Left cardiac atrium (tissue), 2 donors: ENCODE data around the gene PCMT1. TPM values are rescaled to one million over a fixed set of nuclear protein-coding genes. Genes with fewer than 3 reads are reported as not detected.

Source experiments
- total RNA-seq, 2 donors: library from RNA; stranded (reverse); fragmentation: NEBNext Ultra II Directional; extraction: Animal tissue kit (Norgen Biotek cat#: 25700); gene quantifications; one replicate each; pipeline ENCODE4 v1.2.1, GENCODE V29; 2021
- donor health status: DM: no; HTN: yes; CAD: no; lungs with severe emphysema.
- donor health status: DM: yes; HTN: yes; CAD: no.

The PCMT1 gene
- total RNA-seq, 2 donors from 2014 or later: 92.8 to 107 TPM

Other genes with a start within 250 kb of the PCMT1 start
- gene PPIL4, start 203.7 kb upstream of the PCMT1 start, total RNA-seq: 10 to 100 TPM; 18.1 to 23.3 TPM
- 10 to 100 TPM; 46.0 to 59.4 TPM for gene GINM1, start 183.4 kb upstream of the PCMT1 start, total RNA-seq
- 10 to 100 TPM; 10.5 to 12.6 TPM for gene KATNA1, start 101.0 kb upstream of the PCMT1 start, total RNA-seq
- gene LATS1, start 31.6 kb upstream of the PCMT1 start, total RNA-seq: 10 to 100 TPM; 14.6 to 15.4 TPM
- gene NUP43, start 3.2 kb upstream of the PCMT1 start, total RNA-seq: 10 to 100 TPM; 22.4 to 27.7 TPM
- 10 to 100 TPM; 15.5 to 25.7 TPM for gene LRP11, start 114.6 kb downstream of the PCMT1 start, total RNA-seq
- gene RAET1E, start 148.4 kb downstream of the PCMT1 start, total RNA-seq: 1 to 10 TPM in 1 of 2 donors, under 1 TPM in 1; 0.89 to 1.2 TPM
- gene RAET1G, start 173.4 kb downstream of the PCMT1 start, total RNA-seq: 1 to 10 TPM in 1 of 2 donors, under 1 TPM in 1; 0.55 to 1.1 TPM
- 1 to 10 TPM in 1 of 2 donors, under 1 TPM in 1; 0.71 to 1.1 TPM for gene ULBP2, start 192.3 kb downstream of the PCMT1 start, total RNA-seq
- gene ULBP1, start 214.2 kb downstream of the PCMT1 start, total RNA-seq: under 1 TPM; 0.08 to 0.12 TPM